GM10266 (cell line): Measurements from ENCODE around the gene FAM228A.

Experiments
- DNase-seq: peaks from one replicate; pipeline ENCODE4 v3.0.0; 2012; ENCODE audit errors: extremely low spot score
- TF ChIP-seq, protein P1 (sequence below): IDR thresholded peaks from 2 replicates; pipeline ENCODE4 v1.5.1; 2012; ENCODE audit warnings: mild to moderate bottlenecking, low read depth; ENCODE audit not compliant: control insufficient read depth, insufficient read depth; ENCODE audit errors: missing control alignments

FAM228A gene

DNA sequence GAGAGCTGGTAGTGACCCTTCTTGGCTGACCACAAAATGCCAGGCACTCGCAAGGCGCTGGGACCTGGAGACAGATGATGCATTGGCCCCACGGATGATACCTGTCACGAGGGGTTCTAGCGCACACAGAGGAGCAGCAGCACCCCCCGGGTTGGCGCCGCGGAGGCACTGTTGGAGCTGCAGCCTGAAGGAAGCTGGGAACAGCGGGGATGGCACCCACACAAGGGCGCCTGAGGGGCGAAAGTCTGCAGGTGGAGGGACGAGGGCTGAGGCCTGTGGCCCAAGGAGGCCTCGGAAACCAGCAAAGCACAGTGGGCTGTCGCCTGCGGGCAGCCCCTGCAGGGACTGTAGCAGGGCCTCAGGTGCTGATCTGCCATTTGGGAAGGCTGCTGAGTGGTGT is 33.6 kb downstream of the FAM228A start:
- TF ChIP-seq, protein P1, sequence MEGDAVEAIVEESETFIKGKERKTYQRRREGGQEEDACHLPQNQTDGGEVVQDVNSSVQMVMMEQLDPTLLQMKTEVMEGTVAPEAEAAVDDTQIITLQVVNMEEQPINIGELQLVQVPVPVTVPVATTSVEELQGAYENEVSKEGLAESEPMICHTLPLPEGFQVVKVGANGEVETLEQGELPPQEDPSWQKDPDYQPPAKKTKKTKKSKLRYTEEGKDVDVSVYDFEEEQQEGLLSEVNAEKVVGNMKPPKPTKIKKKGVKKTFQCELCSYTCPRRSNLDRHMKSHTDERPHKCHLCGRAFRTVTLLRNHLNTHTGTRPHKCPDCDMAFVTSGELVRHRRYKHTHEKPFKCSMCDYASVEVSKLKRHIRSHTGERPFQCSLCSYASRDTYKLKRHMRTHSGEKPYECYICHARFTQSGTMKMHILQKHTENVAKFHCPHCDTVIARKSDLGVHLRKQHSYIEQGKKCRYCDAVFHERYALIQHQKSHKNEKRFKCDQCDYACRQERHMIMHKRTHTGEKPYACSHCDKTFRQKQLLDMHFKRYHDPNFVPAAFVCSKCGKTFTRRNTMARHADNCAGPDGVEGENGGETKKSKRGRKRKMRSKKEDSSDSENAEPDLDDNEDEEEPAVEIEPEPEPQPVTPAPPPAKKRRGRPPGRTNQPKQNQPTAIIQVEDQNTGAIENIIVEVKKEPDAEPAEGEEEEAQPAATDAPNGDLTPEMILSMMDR = no peak
- DNase-seq = no peak

DNA sequence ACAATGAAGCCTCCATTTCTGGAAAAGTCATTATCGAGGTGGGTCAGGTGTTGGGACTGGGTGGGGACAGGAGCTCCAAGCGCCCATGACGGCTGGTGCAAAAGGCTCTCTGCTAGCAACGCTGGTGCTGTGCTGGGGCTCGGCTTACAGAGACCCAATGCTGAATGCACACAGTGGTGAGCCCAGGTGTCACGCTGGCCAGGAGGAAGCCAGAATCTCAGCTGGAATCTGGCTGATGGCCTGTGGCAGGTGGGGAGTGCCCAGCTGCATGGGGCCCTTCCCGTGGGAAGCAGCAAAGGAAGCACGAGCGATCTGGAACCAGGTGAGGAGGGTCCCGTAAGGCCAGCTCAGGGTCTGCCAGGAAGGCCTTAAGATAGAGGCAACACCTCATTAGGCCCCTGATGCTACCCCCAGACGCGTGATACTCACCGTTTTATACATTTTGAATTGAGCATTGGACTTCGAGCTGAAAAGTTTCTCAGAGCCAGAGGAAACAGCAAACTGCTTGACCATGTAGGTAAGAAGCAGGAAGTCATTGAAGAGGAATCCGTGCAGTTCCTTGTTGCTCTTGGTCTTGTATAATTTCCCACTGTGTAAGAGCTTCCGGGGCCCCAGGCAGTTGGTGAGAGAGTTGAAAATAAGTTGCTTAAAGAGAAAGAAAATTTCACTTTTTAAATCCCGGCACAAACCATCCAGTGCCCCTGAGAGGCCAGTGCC is 34.7 kb downstream of the FAM228A start:
- TF ChIP-seq, protein P1 = no peak
- DNase-seq = no peak

DNA sequence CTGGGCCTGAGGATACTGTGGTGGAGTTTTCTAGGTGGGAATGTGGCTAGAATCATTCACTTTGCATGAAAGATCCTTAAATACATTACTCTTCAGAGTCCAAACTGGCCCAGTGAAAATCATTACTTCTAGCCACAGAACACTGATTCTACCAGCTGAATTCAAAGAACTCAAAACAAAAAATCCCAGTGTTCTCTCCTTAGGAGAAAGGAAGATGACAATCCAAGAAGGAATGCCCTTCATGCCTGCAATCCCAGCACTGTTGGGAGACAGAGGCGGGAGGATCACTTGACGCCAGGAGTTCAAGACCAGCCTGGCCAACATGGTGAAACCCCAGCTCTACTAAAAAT is 35.2 kb downstream of the FAM228A start:
- no peak for DNase-seq
- TF ChIP-seq, protein P1 = no peak

DNA sequence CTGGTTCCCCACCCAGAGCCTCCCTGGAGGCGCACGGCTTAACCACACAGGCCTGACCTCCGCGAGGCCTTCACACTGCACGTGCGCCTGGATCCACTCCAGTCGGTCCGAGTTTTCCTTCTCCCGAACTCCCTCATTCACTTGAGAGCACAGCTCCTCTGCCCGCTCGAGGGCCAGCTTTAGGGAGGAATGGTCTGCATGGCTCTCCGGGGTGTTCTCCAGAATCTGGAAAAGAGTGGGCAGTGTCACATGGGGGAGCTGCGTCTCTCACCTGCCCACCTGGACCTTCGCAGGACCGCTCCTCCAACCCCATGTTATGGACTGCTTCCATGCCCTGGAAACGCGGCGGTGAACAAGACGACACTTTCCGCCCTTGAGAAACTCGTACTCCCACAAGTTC is 35.9 kb downstream of the FAM228A start:
- no peak for DNase-seq
- TF ChIP-seq, protein P1 = no peak

DNA sequence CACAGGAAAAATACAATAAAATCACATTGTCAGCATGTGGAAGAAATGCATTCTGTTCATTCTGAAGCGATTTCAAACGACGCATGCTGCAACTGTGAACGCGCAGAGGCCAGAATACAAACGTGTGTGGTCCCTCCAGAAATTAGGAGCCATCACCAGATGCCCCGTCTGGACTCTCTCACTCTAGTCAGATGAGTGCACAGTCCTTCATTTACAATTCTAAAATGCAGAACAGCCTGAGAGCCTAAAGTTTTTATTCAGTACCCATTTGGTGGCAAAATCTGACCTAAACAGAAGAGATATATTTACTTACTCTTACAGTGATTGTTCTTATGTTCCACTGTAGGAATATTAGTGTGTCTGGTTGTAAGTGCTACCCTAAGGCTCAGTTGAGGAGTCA is 36.6 kb downstream of the FAM228A start:
- DNase-seq = no peak
- TF ChIP-seq, protein P1 = no peak

DNA sequence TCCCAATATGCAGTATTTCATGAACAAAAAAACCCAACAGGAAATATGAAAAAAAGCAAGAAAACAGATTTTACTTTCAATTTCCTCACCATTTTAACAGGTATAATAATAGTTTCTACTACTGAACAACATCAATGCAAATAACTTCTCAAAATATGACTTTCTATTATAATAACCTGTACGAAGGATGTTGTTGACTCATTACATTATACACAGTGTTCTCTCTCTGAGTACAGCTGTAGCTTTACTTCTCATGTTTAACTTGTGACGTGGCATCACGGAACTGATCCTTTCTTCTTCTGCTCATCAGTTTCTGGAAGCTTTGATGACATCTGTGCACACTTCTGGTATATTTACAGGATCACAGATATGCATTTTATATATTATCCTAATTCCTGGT is 40.0 kb downstream of the FAM228A start:
- TF ChIP-seq, protein P1 = no peak
- peak; percentile 83 for DNase-seq

DNA sequence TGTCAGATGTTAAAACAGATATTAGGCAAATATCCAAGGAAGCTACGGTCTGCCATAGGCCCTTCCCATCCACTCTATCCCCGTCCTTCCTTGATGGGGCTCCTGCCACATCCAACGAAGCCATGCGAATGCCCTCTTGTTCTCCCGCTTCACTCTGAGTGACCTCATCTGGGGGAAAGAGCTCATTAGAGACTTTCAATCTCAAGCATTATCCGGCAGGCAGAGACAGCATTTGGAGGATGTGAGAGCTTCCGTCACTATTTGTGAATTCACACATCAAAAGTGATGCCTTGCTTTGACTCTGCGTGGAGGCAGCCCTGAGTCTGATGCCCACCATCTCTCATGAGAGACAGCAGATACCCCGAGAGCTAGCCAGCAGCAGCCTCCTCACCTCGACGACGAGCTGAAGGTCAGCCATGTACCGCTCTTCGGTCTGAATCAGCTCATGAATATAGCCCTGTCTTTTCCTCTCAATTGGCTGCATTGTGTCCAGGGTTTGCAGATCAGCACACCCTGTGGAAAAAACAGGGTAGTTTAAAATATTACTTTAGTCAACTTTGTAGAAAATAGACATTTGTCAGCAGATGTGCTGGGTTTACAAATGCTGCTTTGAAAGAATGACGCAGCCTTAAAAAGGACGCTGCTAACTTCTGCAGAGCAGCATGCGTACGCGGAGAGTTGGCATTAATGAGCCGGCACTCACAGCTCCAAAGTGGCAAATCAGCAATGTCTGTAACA is 45.9 kb downstream of the FAM228A start:
- TF ChIP-seq, protein P1 = no peak
- no peak for DNase-seq
